Ishikawa (cell line): ENCODE data around the gene TP73.

Source experiments
- CEBPB ChIP-seq: IDR thresholded peaks from 2 replicates; pipeline ENCODE4 v1.6.1; 2012
- CREB1 ChIP-seq: IDR thresholded peaks from 2 replicates; pipeline ENCODE4 v1.6.1; 2012; ENCODE audit warnings: low read depth
- EGR1 ChIP-seq: IDR thresholded peaks from 2 replicates; pipeline ENCODE4 v1.6.1; 2012
- EP300 ChIP-seq: IDR thresholded peaks from 2 replicates; pipeline ENCODE4 v1.6.1; 2012; ENCODE audit warnings: borderline replicate concordance
- FOXM1 ChIP-seq: IDR thresholded peaks from 2 replicates; pipeline ENCODE4 v1.6.1; 2012; ENCODE audit warnings: low read depth, borderline replicate concordance
- MAX ChIP-seq: IDR thresholded peaks from 2 replicates; pipeline ENCODE4 v1.6.1; 2012
- NFIC ChIP-seq: IDR thresholded peaks from 2 replicates; pipeline ENCODE4 v1.6.1; 2012
- REST ChIP-seq: IDR thresholded peaks from 2 replicates; pipeline ENCODE4 v1.6.1; 2012; ENCODE audit warnings: low read depth, mild to moderate bottlenecking
- TAF1 ChIP-seq: IDR thresholded peaks from 2 replicates; pipeline ENCODE4 v1.6.1; 2012; ENCODE audit warnings: low read depth, mild to moderate bottlenecking
- TCF12 ChIP-seq: IDR thresholded peaks from 2 replicates; pipeline ENCODE4 v1.6.1; 2012; ENCODE audit warnings: low read depth
- TEAD4 ChIP-seq: IDR thresholded peaks from 2 replicates; pipeline ENCODE4 v1.6.1; 2012
- USF1 ChIP-seq: IDR thresholded peaks from 2 replicates; pipeline ENCODE4 v1.6.1; 2012
- YY1 ChIP-seq: IDR thresholded peaks from 2 replicates; pipeline ENCODE4 v1.6.1; 2012; ENCODE audit warnings: low read depth
- ZBTB7A ChIP-seq: IDR thresholded peaks from 2 replicates; pipeline ENCODE4 v1.6.1; 2012; ENCODE audit warnings: low read depth

GRCh38 chr1:3750741-3751140 is 98.4 kb downstream of the TP73 start:
- no peak for TF ChIP-seq REST
- no peak for TF ChIP-seq TAF1
- TF ChIP-seq CREB1, result no peak
- TF ChIP-seq MAX, result no peak
- no peak for TF ChIP-seq NFIC
- no peak for TF ChIP-seq TCF12
- TF ChIP-seq USF1, result no peak
- no peak for TF ChIP-seq EP300
- TF ChIP-seq CEBPB, result no peak
- TF ChIP-seq YY1, result no peak
- no peak for TF ChIP-seq EGR1
- TF ChIP-seq TEAD4, result no peak
- no peak for TF ChIP-seq FOXM1
- TF ChIP-seq ZBTB7A, result no peak
